GM18505 (cell line): ENCODE data around the gene DYNLT5.
"Not testable (repeated sequence)": the region's sequence is repeated elsewhere in the genome, so short reads cannot be mapped to it uniquely, and the experiment has no call there.

Source experiments
- ATAC-seq: cut with Tn5 transposase; IDR thresholded peaks from one replicate; pipeline ENCODE4 v1.9.1; 2021; ENCODE audit not compliant: unreplicated experiment
- POLR2A ChIP-seq: IDR thresholded peaks from 4 replicates; pipeline ENCODE4 v1.6.1; 2011; ENCODE audit warnings: borderline replicate concordance; ENCODE audit not compliant: insufficient read depth, insufficient read length; ENCODE audit errors: extremely low read depth

The DYNLT5 gene

GRCh38 chr1:66788231-66788939 is 36.1 kb downstream of the DYNLT5 start:
- ATAC-seq = peak; percentile 78
- TF ChIP-seq POLR2A = no peak

DNA sequence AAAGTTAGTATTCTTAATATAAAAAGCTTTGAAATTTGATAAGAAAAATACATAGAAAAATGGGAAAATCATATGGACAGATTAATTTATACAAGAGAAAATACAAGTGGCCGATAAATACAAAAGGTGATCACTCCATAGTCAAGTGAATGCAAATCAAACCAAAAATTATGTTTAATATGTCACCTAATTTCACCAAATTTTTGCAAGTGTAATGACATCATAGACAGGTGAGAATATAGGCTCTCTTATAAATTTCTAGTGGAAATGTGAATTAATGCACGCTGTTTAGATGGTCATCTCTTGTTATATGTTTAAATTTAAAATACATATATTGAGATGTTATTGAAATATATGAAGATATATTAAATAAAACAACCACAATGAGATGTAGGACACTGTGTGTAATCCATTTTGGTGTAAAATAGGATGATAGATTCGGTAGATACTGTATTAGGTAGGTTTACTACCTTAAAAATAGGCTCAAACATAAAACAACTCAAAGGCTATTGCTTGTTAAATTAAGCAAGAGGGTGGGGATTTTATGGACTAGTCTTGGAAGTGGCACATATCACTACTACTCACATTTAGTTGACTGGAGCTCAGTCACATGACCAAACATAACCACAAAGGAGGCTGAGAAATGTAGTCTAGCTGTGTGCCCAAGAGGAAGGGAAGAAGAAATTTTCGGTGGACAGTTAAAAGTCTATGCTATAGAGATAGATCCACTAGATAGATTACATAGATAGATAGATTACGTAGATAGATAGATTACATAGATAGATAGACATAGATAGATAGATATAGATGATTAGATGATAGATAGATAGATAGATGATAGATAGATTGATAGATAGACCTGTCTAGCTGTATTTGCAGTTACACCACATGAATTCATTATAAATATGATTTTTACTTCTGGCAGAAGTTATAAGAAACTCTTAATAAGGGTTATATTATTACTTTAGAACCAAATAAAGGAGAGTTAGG is 39.7 kb downstream of the DYNLT5 start:
- TF ChIP-seq POLR2A = no peak
- no peak for ATAC-seq

GRCh38 chr1:66795839-66796238 is 43.6 kb downstream of the DYNLT5 start:
- not testable (repeated sequence) for ATAC-seq

- ATAC-seq = no peak
- TF ChIP-seq POLR2A = no peak
Observed at GRCh38 chr1:66809245-66809644, 57.0 kb downstream of the DYNLT5 start.

GRCh38 chr1:66809736-66810326 is 57.6 kb downstream of the DYNLT5 start:
- no peak for TF ChIP-seq POLR2A
- no peak for ATAC-seq

DNA sequence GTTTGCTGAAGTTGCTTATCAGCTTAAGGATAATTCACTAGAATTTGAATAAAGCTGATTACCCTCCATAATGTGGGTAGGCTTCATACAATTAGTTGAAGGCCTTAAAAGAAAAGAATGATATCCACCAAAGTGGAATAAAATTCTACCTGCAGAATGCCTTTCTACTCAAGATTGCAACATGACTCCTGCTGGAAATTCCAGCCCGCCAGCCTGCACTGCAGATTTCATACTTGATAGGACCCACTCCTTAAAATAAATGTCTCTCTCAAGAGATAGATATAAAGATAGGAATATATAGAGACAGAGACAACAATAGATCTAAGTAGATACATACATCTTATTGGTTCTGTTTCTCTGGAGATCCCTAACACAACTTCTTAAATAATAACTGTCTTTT is 72.5 kb downstream of the DYNLT5 start:
- ATAC-seq = no peak
- no peak for TF ChIP-seq POLR2A
